ENCODE data around the gene EBLN1.
"Not testable (repeated sequence)": the region's sequence is repeated elsewhere in the genome, so short reads cannot be mapped to it uniquely, and the experiment has no call there.

Gene EBLN1

GRCh38 chr10:22218448-22218847, 633 bp upstream of the EBLN1 start:
- Histone ChIP-seq H4K20me1 (ENCODE audit: low read depth, low read length) (no peaks in the 10 kb centered on the region), H3K4me3 (ENCODE audit: insufficient read depth, low read length, poor library complexity, severe bottlenecking) (no peak overlapping the region), H3F3A (ENCODE audit: insufficient read depth) (no peaks in the 10 kb centered on the region), H3K4me2 (ENCODE audit: low read depth, low read length, poor library complexity, severe bottlenecking) (no peak overlapping the region), H3K9me2 (replicated peaks; ENCODE audit: insufficient read depth, low read length) (no peaks in the 10 kb centered on the region), H3K79me2 (ENCODE audit: insufficient read depth, low read length) (no peaks in the 10 kb centered on the region), H3K9me3 (ENCODE audit: insufficient read depth, low read length) (no peaks in the 10 kb centered on the region), H3K27me3 (ENCODE audit: low read length) (no peaks in the 10 kb centered on the region), H3K9ac (ENCODE audit: low read length) (no peak overlapping the region), H3K27ac (ENCODE audit: low read depth, low read length) (no peak overlapping the region), H2AFZ (ENCODE audit: low read depth, low read length, severe bottlenecking) (no peak overlapping the region), H3K36me3 (ENCODE audit: low read length) (no peaks in the 10 kb centered on the region)
- TF ChIP-seq EZH2phosphoT487 (conservative IDR thresholded peaks at IDR 0.05; ENCODE audit: low read length): no peak

GRCh38 chr10:22217084-22217483, 731 bp downstream of the EBLN1 start:
- not testable (repeated sequence) for H3K79me2 ChIP-seq (ENCODE audit: insufficient read depth, low read length); H3K36me3 ChIP-seq (ENCODE audit: low read length); H3K27ac ChIP-seq (ENCODE audit: low read depth, low read length); H3K9me3 ChIP-seq (ENCODE audit: insufficient read depth, low read length); H3K4me3 ChIP-seq (ENCODE audit: insufficient read depth, low read length, poor library complexity, severe bottlenecking); H3K9ac ChIP-seq (ENCODE audit: low read length); H3K4me2 ChIP-seq (ENCODE audit: low read depth, low read length, poor library complexity, severe bottlenecking); H3F3A ChIP-seq (ENCODE audit: insufficient read depth); H3K27me3 ChIP-seq (ENCODE audit: low read length); H4K20me1 ChIP-seq (ENCODE audit: low read depth, low read length); H2AFZ ChIP-seq (ENCODE audit: low read depth, low read length, severe bottlenecking); H3K9me2 ChIP-seq (replicated peaks; ENCODE audit: insufficient read depth, low read length)

GRCh38 chr10:22210267-22210666, 7.5 kb downstream of the EBLN1 start:
- Histone ChIP-seq H3K4me3 (ENCODE audit: insufficient read depth, low read length, poor library complexity, severe bottlenecking) (no peak overlapping the region), H2AFZ (ENCODE audit: low read depth, low read length, severe bottlenecking) (no peak overlapping the region), H3K27ac (ENCODE audit: low read depth, low read length) (no peak overlapping the region), H3K27me3 (ENCODE audit: low read length) (no peaks in the 10 kb centered on the region), H4K20me1 (ENCODE audit: low read depth, low read length) (no peaks in the 10 kb centered on the region), H3K9me2 (replicated peaks; ENCODE audit: insufficient read depth, low read length) (no peaks in the 10 kb centered on the region), H3K9me3 (ENCODE audit: insufficient read depth, low read length) (no peaks in the 10 kb centered on the region), H3F3A (ENCODE audit: insufficient read depth) (no peaks in the 10 kb centered on the region), H3K4me2 (ENCODE audit: low read depth, low read length, poor library complexity, severe bottlenecking) (no peak overlapping the region), H3K36me3 (ENCODE audit: low read length) (no peaks in the 10 kb centered on the region), H3K79me2 (ENCODE audit: insufficient read depth, low read length) (no peaks in the 10 kb centered on the region), H3K9ac (ENCODE audit: low read length) (no peak overlapping the region)
- no peak for TF ChIP-seq EZH2phosphoT487 (conservative IDR thresholded peaks at IDR 0.05; ENCODE audit: low read length)
- TF ChIP-seq CTCF (IDR thresholded peaks at IDR 0.05; ENCODE audit: insufficient read depth, low read length, poor library complexity, severe bottlenecking): no peak

- H3K9me3 ChIP-seq (ENCODE audit: insufficient read depth, low read length): no peaks in the 10 kb centered on the region
- no peak overlapping the region for H3K4me2 ChIP-seq (ENCODE audit: low read depth, low read length, poor library complexity, severe bottlenecking)
- H3K9ac ChIP-seq (ENCODE audit: low read length): no peak overlapping the region
- no peak overlapping the region for H3K27ac ChIP-seq (ENCODE audit: low read depth, low read length)
- TF ChIP-seq CTCF (IDR thresholded peaks at IDR 0.05; ENCODE audit: insufficient read depth, low read length, poor library complexity, severe bottlenecking): no peak
- TF ChIP-seq EZH2phosphoT487 (conservative IDR thresholded peaks at IDR 0.05; ENCODE audit: low read length): no peak
- no peaks in the 10 kb centered on the region for H3F3A ChIP-seq (ENCODE audit: insufficient read depth)
- H3K27me3 ChIP-seq (ENCODE audit: low read length): no peaks in the 10 kb centered on the region
- no peaks in the 10 kb centered on the region for H4K20me1 ChIP-seq (ENCODE audit: low read depth, low read length)
- no peaks in the 10 kb centered on the region for H3K9me2 ChIP-seq (replicated peaks; ENCODE audit: insufficient read depth, low read length)
- H3K79me2 ChIP-seq (ENCODE audit: insufficient read depth, low read length): no peaks in the 10 kb centered on the region
- H3K36me3 ChIP-seq (ENCODE audit: low read length): no peaks in the 10 kb centered on the region
- H3K4me3 ChIP-seq (ENCODE audit: insufficient read depth, low read length, poor library complexity, severe bottlenecking): no peak overlapping the region
- no peak overlapping the region for H2AFZ ChIP-seq (ENCODE audit: low read depth, low read length, severe bottlenecking)
Measured at GRCh38 chr10:22193945-22194344, 23.9 kb downstream of the EBLN1 start.

All from SU-DHL-6 (cell line).